ENCODE data around the gene DPYD. TPM values are rescaled to one million over a fixed set of nuclear protein-coding genes. Genes with fewer than 3 reads are reported as not detected.

DPYD gene
- total and polyA plus RNA-seq, 8 donors, result 2.7 to 24.5 (median 9.4) TPM

- DNase-seq (no peak), ATAC-seq (no peak), FAIRE-seq (peak; percentile 77)
- no peak for TF ChIP-seq CTCF (IDR thresholded peaks at IDR 0.05)
- intact Hi-C loops (cut with DNase I), result no loop called here
- no peak overlapping the region for H3K4me3 ChIP-seq
- H3K27ac ChIP-seq, result no peak overlapping the region
- H3K36me3 ChIP-seq, result no peaks in the 10 kb centered on the region
- no peaks in the 10 kb centered on the region for H3K9me3 ChIP-seq
- H3K27me3 ChIP-seq, result no peaks in the 10 kb centered on the region
- no peaks in the 10 kb centered on the region for H3K4me1 ChIP-seq
Observed at GRCh38 chr1:97073169-97073568, 847.7 kb downstream of the DPYD start.

- ATAC-seq (no peak), DNase-seq (no peak), FAIRE-seq (no peak)
- Histone ChIP-seq H3K36me3 (no peaks in the 10 kb centered on the region), H3K27ac (no peak overlapping the region), H3K4me3 (no peak overlapping the region), H3K4me1 (no peaks in the 10 kb centered on the region), H3K27me3 (no peaks in the 10 kb centered on the region), H3K9me3 (no peaks in the 10 kb centered on the region)
- 75 to 91% methylated on average over 3 of the region's 3 CpGs for WGBS, 2 donors
- intact Hi-C loops (cut with DNase I), result no loop called here
- no peak for TF ChIP-seq CTCF (IDR thresholded peaks at IDR 0.05)
Observed at GRCh38 chr1:97071173-97071572, 849.7 kb downstream of the DPYD start.

- no peak for FAIRE-seq
- intact Hi-C loops (cut with DNase I), result no loop called here
- ATAC-seq, result no peak
- no peaks in the 10 kb centered on the region for H3K36me3 ChIP-seq
- no peak overlapping the region for H3K4me3 ChIP-seq
- H3K27me3 ChIP-seq, result no peaks in the 10 kb centered on the region
- no peak overlapping the region for H3K27ac ChIP-seq
- no peak for TF ChIP-seq CTCF (IDR thresholded peaks at IDR 0.05)
- no peaks in the 10 kb centered on the region for H3K9me3 ChIP-seq
- WGBS, 2 donors, result 74 to 88% methylated on average over 4 of the region's 4 CpGs
- no peaks in the 10 kb centered on the region for H3K4me1 ChIP-seq
- DNase-seq, result no peak
Observed at GRCh38 chr1:97070376-97070775, 850.5 kb downstream of the DPYD start.

- H3K9me3 ChIP-seq, result no peaks in the 10 kb centered on the region
- FAIRE-seq (no peak), DNase-seq (no peak), ATAC-seq (no peak)
- no peaks in the 10 kb centered on the region for H3K27me3 ChIP-seq
- no peak for TF ChIP-seq CTCF (IDR thresholded peaks at IDR 0.05)
- no peak overlapping the region for H3K27ac ChIP-seq
- H3K4me1 ChIP-seq, result no peaks in the 10 kb centered on the region
- intact Hi-C loops (cut with DNase I), result no loop called here
- no peaks in the 10 kb centered on the region for H3K36me3 ChIP-seq
- H3K4me3 ChIP-seq, result no peak overlapping the region
- WGBS, 2 donors, result 42 to 64% methylated on average over 2 of the region's 2 CpGs
Observed at GRCh38 chr1:97069312-97069711, 851.5 kb downstream of the DPYD start.

- Histone ChIP-seq H3K27me3 (no peaks in the 10 kb centered on the region), H3K4me1 (no peaks in the 10 kb centered on the region), H3K9me3 (no peaks in the 10 kb centered on the region), H3K27ac (no peak overlapping the region), H3K36me3 (no peaks in the 10 kb centered on the region), H3K4me3 (no peak overlapping the region)
- no peak for TF ChIP-seq CTCF (IDR thresholded peaks at IDR 0.05)
- no peak for DNase-seq
- no peak for ATAC-seq
- no peak for FAIRE-seq
- intact Hi-C loops (cut with DNase I), result no loop called here
Observed at GRCh38 chr1:97066860-97067259, 854.0 kb downstream of the DPYD start.

Data from pancreas (tissue), 10 donors.